CD4-positive, alpha-beta T cell treated with Interleukin-17A for 4 hours (primary cell): ENCODE measurements around the gene DUSP22.
"Not testable (repeated sequence)": the region's sequence is repeated elsewhere in the genome, so short reads cannot be mapped to it uniquely, and the experiment has no call there.

Experiments
- DNase-seq: peaks from one replicate; pipeline ENCODE4 v3.0.0-alpha.2; 2020; ENCODE audit warnings: mixed read lengths

The DUSP22 gene, protein sequence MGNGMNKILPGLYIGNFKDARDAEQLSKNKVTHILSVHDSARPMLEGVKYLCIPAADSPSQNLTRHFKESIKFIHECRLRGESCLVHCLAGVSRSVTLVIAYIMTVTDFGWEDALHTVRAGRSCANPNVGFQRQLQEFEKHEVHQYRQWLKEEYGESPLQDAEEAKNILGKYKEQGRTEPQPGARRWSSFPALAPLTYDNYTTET

DNA sequence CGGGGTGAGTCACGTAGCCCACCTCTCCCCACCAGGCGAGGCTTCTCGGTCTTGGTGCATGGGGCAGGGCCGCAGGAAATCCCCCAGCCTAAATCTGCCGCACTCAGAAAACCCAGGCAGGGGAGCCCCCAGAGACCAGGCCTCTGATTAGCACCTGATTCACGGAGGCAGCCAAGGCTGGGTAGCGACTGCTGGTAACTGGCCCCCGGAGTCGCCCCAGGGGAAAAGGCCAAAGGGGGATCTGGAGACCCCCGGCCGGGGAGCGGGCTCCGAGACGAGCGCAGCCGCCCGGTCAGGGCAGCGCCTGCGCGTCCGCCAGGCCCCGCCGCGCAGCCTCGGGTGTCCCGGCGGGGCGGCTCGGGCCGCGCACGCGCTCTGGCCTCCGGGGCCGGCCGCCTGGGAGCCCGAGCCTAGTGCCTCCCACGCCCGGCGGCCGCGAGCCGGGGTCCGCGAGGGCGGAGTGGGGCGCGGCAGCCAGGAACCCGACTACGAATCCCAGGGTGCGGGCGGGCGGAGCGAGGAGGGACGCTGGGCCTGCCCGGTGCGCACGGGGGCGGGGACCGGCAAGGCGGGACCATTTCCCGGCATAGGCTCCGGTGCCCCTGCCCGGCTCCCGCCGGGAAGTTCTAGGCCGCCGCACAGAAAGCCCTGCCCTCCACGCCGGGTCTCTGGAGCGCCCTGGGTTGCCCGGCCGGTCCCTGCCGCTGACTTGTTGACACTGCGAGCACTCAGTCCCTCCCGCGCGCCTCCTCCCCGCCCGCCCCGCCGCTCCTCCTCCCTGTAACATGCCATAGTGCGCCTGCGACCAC is at the start of gene DUSP22:
TSS of gene DUSP22 (plus strand) at position 791 of the 809 bp plus-strand sequence. CDS start 53 bp downstream, outside the sequence.
- DNase-seq: peak; percentile 85

DNA sequence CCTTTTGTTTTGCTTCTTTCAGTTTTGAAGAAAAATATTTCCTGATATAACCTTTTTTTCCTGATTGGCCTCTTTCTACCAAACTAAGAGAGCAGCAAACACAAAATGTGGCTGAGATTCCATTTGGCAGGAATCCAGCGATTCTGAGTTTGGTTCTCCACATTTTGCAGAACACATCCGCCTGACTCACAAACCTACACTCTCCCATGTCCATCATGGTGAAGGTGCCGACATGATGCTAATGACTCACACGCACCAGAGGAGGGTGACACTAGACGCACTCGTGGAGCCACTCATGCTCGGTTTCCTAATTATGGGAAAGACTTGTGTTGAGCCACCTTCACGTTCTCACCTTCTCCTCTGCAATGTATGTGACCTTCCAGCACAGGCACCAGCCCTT is 45.9 kb upstream of the DUSP22 start:
- DNase-seq: no peak

DNA sequence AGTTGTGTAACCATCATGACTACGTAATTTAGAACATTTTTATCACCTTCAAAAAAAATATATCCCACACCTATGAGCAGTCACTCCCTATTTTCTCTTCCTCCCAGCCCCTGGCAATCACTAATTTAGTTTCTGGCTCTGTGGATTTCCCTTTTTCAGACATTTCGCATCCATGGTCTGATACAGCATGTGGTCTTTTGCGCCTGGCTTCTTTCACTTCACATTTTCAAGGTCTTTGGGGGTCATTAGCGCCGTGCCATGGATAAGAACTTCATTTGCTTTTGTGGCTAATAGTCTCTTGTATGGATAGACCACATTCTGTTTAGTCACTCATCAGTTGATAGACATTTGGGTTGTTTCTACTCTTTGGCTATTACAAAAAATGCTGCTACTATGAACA is 44.9 kb upstream of the DUSP22 start:
- DNase-seq: no peak

DNA sequence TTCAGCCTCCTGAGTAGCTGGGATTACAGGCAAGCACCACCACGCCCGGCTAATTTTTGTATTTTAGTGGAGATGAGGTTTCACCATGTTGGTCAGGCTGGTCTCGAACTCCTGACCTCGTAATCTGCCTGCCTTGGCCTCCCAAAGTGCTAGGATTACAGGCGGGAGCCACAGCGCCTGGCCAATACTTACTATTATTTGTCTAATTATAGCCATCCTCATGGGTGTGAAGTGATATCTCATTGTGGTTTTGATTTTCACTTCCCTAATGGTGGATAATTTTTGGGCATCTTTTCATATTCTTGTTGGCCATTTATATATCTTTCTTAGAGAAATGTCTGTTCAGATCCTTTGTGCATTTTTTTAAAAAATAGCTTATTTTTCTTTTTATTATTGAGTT is 44.2 kb upstream of the DUSP22 start:
- not testable (repeated sequence) for DNase-seq

DNA sequence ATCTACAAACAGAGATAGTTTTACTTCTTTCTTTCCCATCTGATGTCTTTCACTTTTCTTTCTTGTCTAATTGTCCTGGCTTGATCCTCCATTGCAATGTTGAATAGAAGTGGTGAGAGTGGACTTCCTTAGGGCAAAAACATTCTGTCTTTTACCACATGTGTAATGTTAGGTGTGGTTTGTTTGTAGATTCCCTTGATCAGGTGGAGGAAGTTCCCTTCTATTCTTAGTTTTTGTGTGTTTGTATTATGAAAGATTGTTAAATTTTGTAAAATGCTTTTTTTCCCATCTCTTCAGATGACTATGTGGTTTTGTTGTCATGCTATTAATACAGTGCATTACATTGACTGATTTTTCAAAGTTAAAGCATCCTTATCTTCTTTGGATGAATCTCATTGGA is 41.6 kb upstream of the DUSP22 start:
- no peak for DNase-seq

DNA sequence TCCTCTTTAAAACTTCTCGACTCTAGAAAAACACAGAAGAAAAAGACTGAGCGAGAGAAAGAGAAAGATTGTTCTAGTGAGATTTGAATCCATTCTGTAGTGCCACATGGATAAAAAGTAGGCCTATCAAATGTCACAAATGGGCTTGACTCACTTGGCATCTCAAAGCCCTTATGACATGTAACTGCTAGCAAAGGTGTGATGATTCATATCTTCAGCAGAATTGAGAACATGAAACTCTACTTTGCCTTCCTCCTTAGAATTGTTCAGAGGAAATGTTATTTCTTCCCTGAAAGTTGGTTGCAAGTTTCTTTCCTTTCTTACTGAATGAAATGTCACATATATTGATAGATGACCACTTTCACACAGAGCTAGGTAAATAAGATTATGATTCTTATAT is 40.4 kb upstream of the DUSP22 start:
- no peak for DNase-seq

DNA sequence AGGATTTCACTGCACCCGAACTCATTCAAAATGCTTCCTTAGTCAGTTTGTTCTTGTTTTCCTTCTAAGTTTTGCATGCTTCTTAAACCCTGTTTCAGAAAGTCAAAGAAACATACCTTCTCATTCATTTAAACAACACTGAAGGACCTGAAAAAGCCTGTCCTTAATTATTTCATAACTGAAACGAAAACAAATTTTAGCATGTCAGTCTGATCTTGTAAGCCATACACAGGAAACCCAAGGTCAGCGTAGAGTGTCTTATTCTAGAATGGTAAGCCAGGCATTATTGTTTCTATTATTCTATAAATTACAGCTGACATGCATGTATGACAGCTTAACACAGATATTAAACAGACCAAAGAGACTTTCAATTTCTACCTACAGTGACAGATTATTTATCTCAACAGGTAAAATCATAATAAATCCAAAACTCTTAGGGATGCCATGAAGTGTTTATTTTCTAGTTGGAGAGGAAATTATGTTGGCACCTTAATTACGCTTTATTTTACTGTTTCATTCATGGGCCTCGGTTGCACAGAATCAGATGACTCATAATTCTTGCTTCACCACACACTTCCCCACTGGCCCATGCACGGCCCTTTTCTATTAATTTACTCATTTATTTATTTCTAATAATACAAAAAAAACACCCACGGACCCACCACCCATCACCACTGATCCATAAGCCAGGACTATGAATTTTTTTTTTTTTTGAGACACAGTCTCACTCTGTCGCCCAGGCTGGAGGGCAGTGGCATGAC is 39.3 kb upstream of the DUSP22 start:
- no peak for DNase-seq

DNA sequence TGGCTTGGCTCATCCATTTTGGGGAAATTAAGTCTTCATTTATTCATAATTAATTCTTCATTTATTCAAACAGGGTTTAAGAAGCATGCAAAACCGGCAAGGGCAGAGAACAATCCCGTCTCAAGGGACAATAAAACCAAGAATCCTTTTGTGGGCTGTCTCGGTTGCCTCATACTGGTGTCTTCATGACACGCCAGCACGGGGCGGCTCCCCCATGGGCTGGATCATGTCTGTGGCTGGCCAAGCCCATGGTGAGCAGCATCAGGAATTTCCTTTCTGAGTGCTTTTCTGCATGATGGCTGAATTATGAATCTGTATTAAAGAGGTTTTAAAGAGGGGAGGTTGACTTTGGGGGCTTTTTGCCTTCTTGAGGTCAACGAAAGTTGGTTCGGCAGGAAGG is 38.3 kb upstream of the DUSP22 start:
- DNase-seq: no peak

DNA sequence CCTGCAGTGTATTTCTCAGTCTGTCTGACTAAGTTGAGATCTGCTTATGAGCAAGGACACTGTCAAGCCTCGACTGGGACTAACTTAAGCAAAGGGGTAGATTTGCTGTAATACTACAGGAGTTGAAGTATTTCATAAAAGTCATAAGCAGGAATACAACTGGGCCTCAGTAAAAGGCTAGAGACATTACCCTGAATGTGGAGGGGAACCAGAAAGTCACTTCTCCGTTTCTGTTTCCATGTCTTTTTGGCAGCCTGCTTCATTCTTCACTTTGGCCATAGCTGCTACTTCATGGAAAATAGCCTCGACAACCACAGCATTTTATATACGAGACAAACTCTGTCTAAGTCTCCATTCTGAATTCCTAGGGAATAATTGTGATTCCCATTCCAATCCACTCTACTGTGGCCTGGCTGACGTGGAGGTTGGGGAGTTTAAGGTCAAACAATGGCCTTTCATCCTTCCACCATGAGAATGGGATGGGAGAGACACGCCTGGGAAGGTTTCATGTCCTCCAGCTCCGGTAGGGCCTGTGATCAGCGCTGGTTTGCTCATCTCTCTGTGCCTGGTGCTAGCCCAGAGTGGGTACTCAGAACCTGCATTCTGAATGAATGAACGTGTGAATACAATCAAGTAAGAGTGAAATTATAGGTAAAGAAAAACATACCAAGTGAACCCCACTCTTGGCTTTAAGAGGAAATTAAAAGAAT is 37.1 kb upstream of the DUSP22 start:
- DNase-seq: no peak

DNA sequence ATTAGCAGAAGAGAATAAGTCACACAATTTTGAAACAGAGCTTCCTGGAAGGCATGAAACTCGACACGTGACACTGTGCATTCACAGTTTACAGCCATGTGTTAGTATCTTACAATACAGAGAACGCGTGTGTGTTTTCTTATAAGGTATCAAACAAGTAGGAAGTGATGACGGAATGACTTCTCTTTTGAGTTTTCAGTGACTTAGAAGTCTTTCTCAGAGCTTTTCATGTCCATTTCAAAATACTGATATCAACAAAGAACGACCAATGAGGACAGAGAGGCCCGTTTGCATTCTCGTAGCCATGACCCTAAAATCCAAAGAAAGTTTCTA is 36.6 kb upstream of the DUSP22 start:
- no peak for DNase-seq

DNA sequence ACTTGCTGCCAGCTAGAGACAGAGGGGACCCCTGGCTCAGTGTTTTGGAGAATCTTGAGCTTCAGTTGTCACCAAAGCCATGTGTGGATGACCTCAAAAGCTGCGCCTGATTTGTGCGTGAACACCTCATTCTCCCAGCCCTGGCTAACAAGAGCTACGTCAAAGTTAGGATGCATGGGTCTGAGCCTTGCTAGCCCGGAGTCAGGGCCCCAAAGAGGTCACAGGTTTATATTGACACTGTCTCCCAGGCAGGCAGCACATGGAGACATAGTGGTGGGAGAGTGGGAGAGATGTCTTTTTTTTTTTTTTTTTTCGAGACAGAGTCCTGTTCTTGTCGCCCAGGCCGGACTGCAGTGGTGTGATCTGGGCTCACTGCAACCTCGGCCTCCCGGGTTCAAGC is 36.1 kb upstream of the DUSP22 start:
- no peak for DNase-seq

DNA sequence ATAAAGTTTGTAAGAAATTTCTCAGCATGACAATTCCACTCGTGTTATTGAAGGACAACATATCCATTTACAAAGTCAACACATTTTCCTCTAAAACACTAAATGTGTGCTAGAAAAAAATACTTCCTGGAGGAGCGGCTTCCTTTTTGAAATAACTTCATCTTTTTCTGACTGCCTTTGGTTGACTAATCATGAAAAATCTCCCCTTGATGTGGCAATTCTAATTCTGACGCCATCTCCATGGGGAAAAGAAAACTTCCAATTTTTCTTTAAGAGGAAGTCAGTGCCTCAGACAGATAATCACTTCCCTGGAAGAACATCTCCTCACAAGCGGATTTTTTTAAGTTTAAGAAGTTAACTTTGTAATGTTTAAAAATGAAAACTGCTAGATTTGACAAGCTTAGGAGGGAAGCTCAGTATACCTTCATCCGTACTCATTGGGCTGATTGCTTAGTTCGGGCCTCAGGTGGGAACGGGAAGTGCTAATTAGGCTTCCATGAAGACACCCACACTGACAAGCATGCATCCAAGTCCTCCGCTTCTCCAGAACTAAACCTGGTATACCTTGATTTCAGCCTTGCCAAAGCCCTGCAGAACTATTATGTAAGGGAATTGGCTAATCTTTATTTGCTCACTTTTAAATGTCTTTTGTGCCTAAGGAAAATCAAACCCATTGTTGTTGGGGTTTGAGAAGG is 35.1 kb upstream of the DUSP22 start:
- DNase-seq: no peak

DNA sequence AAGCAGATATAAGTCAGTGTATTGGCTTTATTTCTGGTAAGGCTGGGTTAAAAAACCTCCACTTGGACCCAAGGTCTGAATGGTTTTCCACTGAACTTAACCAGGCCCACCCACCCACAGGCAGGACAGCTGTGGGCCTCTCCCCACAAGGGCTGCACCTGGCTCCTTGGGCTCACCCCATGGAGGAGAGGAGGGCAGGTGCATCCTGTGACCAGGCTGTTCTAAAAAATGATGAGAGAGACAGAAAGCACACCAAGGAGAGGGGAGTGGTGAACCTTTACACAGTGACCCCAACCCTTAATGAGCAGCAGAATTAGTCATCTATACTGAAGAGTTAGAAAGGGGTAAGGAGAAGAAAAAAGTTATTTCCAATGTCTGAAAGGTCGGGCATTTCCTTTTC is 34.5 kb upstream of the DUSP22 start:
- no peak for DNase-seq

DNA sequence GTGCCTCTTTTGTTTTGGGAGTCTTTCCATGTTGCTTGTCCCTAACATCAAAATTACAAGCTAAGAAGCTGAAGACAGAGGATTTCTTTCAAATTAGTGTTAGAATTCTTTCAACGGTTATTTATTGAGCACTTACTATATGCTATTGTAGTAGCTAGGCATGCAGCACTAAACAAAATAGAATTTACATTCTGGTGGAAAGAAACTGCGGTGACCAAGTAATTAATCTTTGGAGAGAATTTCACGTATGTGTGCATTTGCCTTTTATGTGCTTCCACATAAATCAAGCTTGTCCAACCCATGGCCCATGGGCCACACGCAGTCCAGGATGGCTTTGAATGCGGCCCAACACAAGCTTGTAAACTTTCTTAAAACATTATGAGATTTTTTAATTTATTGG is 33.0 kb upstream of the DUSP22 start:
- DNase-seq: no peak

DNA sequence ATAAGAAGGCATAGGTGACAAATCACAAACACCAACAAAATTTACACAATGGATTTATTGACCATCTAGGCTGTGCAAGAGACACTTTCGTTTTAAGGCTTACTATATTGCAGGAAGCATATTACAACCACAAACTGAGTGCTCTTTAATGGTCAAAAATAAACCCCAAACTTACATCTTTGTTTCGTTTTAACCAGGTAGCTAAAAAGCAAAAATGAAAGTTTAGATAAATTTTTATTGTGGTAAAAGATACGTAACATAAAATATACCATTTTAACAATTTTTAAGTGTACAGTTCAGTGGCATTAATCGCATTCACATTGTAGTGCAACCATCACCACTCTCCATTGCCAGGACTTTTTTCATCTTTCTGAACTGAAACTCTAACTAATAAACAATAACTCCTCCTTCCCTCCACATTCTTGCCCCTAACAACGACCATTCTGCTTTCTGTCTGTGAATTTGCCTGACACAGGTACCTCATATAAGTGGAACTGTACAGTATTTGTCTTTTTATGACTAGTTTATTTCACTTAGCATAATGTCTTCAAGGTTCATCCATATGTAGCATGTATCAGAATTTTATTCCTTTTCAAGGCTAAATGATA is 32.3 kb upstream of the DUSP22 start:
- no peak for DNase-seq

DNA sequence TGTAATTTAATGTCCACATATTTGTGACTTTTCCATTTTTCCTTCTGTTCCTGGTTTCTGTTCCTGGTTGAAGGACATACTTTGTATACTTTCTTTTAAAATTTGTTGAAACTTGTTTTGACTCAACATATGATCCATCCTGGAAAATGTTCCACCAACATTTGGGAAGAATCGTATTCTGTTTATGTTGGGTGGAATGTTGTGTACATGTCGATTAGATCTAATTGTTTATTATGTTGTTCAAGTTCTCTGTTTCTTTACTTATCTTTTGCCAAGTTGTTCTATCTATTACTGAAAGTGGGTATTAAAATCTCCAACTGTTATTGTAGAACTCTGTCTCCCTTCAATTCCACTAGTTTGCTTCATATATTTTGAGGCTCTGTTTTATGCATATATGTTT is 27.7 kb upstream of the DUSP22 start:
- no peak for DNase-seq

DNA sequence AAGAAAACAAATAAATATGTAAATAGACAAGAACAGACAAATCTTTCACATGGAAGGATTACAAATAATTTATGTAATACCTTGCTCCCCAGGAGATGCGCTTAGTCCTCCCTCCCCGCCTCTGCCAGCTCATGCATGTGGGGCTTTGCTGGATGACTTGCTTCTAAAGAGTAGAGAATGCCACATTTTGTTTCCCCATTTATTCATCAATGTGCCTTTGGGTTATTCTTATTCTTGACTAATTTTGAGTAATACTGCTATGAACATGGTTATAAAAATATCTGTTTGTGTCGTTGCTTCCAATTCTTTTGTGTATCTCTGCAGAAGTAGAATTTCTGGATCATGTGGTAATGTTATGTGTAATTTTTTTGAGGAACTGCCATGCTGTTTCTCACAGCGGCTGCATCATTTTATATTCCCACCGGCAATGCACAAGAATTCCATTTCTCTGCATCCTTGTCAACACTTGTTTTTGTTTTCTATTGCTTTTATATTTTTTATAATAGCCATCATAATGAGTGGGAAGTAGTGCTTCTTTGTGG is 23.8 kb upstream of the DUSP22 start:
- DNase-seq: no peak

DNA sequence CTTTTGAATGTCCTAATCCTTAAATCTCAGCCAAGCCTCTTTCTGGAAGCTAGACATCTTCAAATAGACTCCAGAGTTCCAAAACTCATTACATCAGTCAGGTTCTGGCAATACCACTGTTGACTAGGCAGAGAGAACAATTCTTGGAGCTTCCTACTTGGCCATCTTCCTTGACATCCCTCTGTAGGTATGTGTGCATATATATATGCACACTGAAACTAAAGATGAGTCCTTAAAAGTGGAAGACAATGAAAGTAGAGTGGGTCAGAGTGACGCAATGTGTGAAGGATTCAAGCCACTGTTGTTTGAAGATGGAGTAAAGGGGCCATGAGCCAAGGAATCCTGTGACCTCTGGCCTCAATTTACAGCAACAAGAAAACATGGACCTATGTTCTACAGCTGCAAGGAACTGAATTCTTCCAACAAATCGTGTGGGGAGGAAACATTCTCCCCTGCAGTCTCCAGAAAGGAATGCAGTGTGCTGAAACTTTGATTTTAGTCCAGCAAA is 18.7 kb upstream of the DUSP22 start:
- DNase-seq: no peak

DNA sequence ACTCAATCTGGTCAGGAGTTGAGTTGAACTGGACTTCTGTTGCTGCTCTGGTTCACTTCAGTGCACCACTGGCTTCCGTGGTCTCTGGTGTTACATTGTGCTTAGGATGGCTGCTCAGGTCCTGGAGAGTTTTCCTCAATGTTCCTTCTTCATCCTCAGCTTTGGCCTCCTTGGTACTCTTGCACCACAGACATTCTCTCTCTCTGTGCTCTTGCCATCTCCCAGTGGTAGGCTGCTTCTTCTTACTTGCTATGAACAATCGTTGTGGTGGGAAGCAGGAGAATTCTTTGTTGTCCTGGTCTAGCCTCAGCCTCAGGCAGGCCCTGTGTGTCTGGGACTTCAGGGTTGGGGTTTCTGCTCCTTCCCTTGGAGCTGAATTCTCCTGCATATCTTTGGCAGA is 14.5 kb upstream of the DUSP22 start:
- DNase-seq: no peak

DNA sequence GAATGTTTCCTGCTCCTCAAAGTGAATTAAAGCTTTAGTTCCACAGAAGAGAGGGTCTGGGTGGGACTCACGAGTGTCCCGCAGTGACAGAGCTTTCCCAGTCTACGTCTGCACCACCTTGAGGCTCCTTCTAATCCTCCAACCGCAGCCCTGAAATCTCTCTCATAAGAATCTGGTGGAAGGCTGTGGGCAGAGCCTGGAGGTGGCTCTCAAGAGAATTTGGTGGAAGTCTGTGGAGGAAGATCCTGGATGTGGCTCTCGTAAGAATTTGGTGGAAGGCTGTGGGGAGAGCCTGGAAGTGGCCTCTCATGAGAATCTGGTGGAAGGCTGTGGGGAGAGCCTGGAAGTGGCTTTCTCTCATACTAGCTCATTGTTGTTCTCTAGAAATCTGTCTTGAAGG is 13.8 kb upstream of the DUSP22 start:
- no peak for DNase-seq

DNA sequence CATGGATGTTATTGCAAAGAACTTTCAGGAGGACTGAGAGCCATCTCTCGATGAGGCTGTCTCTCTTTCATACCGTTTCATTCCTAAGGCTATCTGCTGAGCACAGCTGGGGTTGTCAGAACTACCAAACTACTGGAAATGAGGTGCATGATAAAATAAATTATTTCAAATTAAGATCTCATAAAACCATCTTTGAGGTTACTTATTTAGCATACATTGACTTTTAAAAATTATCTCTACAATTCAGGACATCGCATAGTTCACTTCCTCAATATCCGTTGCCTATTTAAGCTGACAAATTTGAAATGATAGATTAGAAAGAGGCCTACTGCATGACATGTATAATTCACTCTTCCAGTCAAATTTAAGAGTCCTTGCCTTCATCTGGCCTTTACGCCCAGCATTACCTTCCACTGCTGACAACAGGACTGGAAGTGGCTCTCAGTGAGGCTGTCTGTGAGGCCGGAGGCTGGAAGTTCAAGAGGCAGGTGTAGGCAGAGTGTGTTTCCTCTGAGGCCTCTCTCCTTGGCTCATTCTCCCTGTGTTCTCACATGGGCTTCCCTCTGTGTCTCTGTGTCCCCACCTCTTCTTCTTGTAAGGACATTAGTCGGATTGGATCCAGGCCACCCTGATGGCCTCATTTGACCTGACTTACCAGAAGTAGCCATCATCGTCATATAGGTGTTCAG is 12.8 kb upstream of the DUSP22 start:
- no peak for DNase-seq
